GM18907 (cell line): ENCODE data around the gene NCOA1.
"Not testable (repeated sequence)": the region's sequence is repeated elsewhere in the genome, so short reads cannot be mapped to it uniquely, and the experiment has no call there.

Source experiments
- ATAC-seq: cut with Tn5 transposase; IDR thresholded peaks from one replicate; pipeline ENCODE4 v1.9.1; 2021; ENCODE audit warnings: mild to moderate bottlenecking, moderate library complexity; ENCODE audit not compliant: unreplicated experiment

The NCOA1 gene

GRCh38 chr2:24531610-24532009 is 40.6 kb downstream of the NCOA1 start:
- not testable (repeated sequence) for ATAC-seq

- not testable (repeated sequence) for ATAC-seq
Measured at GRCh38 chr2:24532057-24532456, 41.0 kb downstream of the NCOA1 start.

GRCh38 chr2:24533574-24533973 is 42.5 kb downstream of the NCOA1 start:
- not testable (repeated sequence) for ATAC-seq

GRCh38 chr2:24538720-24539119 is 47.7 kb downstream of the NCOA1 start:
- ATAC-seq = no peak

- ATAC-seq = no peak
Measured at GRCh38 chr2:24539258-24539657, 48.2 kb downstream of the NCOA1 start.

GRCh38 chr2:24540011-24540477 is 49.0 kb downstream of the NCOA1 start:
- ATAC-seq = no peak

GRCh38 chr2:24541621-24542020 is 50.6 kb downstream of the NCOA1 start:
- no peak for ATAC-seq

GRCh38 chr2:24542269-24542872 is 51.3 kb downstream of the NCOA1 start:
- ATAC-seq = no peak

- no peak for ATAC-seq
Measured at GRCh38 chr2:24543252-24543651, 52.2 kb downstream of the NCOA1 start.

GRCh38 chr2:24544456-24545115 is 53.5 kb downstream of the NCOA1 start:
- no peak for ATAC-seq

GRCh38 chr2:24546669-24547068 is 55.6 kb downstream of the NCOA1 start:
- ATAC-seq = no peak

- ATAC-seq = no peak
Measured at GRCh38 chr2:24548058-24548457, 57.0 kb downstream of the NCOA1 start.

GRCh38 chr2:24550301-24550700 is 59.2 kb downstream of the NCOA1 start:
- not testable (repeated sequence) for ATAC-seq

- no peak for ATAC-seq
Measured at GRCh38 chr2:24551016-24551415, 60.0 kb downstream of the NCOA1 start.

GRCh38 chr2:24552836-24553235 is 61.8 kb downstream of the NCOA1 start:
- no peak for ATAC-seq

- no peak for ATAC-seq
Measured at GRCh38 chr2:24558781-24559472, 67.9 kb downstream of the NCOA1 start.

- ATAC-seq = no peak
Measured at GRCh38 chr2:24559473-24560113, 68.5 kb downstream of the NCOA1 start.

GRCh38 chr2:24565537-24565936 is 74.5 kb downstream of the NCOA1 start:
- ATAC-seq = no peak

GRCh38 chr2:24566209-24566608 is 75.2 kb downstream of the NCOA1 start:
- ATAC-seq = no peak

GRCh38 chr2:24566630-24567029 is 75.6 kb downstream of the NCOA1 start:
- ATAC-seq = no peak

- ATAC-seq = no peak
Measured at GRCh38 chr2:24568551-24568950, 77.5 kb downstream of the NCOA1 start.

GRCh38 chr2:24569565-24569964 is 78.5 kb downstream of the NCOA1 start:
- ATAC-seq = not testable (repeated sequence)
